HFF-Myc (cell line): ENCODE measurements around the gene LTBP2.

Experiments used
- DNase-seq: peaks from one replicate; pipeline ENCODE4 v3.0.0-alpha.2; 2011; ENCODE audit warnings: low read depth; ENCODE audit errors: extremely low read depth
- H3K4me3 ChIP-seq: replicated peaks from 2 replicates; pipeline ENCODE4 v1.5.1; 2011; ENCODE audit warnings: low read depth, mild to moderate bottlenecking, control low read depth, low read length
- TF ChIP-seq, protein P1 (sequence below): IDR thresholded peaks from 2 replicates; pipeline ENCODE4 v1.5.1; 2012; ENCODE audit warnings: mild to moderate bottlenecking, low read depth, low read length, control low read depth; ENCODE audit errors: missing control alignments

Gene LTBP2

DNA sequence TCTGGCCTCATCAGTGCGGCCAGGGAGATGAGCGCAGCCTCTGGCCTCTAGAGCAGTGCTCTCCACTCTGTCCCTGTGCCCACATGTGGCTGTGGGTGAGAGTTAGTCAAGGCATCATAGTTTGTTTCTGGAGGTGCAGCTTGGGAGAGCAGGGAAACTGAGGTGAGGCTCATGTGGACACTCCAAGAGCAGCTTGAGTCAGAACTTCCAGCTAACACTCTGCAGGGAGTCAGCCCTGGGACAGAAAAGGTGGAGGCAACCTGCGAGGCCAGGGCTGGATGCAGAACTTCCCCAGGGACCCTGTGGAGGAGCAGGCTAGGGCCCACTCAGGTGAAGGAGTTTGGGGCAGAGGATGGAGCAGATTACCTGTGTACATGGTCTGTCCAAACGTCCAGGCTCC is 107.6 kb downstream of the LTBP2 start:
- DNase-seq: no peak
- no peak overlapping the region for H3K4me3 ChIP-seq
- TF ChIP-seq, protein P1, sequence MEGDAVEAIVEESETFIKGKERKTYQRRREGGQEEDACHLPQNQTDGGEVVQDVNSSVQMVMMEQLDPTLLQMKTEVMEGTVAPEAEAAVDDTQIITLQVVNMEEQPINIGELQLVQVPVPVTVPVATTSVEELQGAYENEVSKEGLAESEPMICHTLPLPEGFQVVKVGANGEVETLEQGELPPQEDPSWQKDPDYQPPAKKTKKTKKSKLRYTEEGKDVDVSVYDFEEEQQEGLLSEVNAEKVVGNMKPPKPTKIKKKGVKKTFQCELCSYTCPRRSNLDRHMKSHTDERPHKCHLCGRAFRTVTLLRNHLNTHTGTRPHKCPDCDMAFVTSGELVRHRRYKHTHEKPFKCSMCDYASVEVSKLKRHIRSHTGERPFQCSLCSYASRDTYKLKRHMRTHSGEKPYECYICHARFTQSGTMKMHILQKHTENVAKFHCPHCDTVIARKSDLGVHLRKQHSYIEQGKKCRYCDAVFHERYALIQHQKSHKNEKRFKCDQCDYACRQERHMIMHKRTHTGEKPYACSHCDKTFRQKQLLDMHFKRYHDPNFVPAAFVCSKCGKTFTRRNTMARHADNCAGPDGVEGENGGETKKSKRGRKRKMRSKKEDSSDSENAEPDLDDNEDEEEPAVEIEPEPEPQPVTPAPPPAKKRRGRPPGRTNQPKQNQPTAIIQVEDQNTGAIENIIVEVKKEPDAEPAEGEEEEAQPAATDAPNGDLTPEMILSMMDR: no peak

- TF ChIP-seq, protein P1: no peak
- no peak overlapping the region for H3K4me3 ChIP-seq
- no peak for DNase-seq
These were observed 108.1 kb downstream of the LTBP2 start for GRCh38 chr14:74503938-74504335.

GRCh38 chr14:74503291-74503937 is 108.6 kb downstream of the LTBP2 start:
- no peak for DNase-seq
- TF ChIP-seq, protein P1: no peak

GRCh38 chr14:74502236-74503019 is 109.6 kb downstream of the LTBP2 start:
- TF ChIP-seq, protein P1: peak; percentile 61
- no peak for DNase-seq

More at GRCh38 chr14:74503291-74503937, 108.6 kb downstream of the LTBP2 start:
- no peak overlapping the region for H3K4me3 ChIP-seq

DNA sequence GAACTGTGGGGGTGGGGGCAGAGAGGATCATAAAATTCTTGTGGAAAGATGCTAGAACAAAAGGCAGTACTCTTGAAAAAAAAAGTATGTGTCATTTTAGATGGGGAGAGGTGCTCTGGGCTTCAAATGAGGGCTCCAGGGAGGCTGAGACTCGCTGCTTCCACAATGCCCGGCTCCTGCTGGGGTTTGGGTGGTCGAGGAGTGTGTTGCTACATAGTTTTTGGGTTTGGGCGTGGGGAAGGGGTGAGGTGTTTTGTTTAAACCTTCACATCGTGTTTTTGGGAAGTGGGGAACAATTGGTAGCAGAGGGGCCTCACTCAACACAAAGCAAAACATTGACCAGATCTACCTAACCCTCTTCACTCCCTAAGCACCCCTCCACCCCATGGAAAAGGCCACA is 110.3 kb downstream of the LTBP2 start:
- H3K4me3 ChIP-seq: no peak overlapping the region
- DNase-seq: no peak
- TF ChIP-seq, protein P1: no peak

More at GRCh38 chr14:74502236-74503019, 109.6 kb downstream of the LTBP2 start:
- H3K4me3 ChIP-seq: no peak overlapping the region

DNA sequence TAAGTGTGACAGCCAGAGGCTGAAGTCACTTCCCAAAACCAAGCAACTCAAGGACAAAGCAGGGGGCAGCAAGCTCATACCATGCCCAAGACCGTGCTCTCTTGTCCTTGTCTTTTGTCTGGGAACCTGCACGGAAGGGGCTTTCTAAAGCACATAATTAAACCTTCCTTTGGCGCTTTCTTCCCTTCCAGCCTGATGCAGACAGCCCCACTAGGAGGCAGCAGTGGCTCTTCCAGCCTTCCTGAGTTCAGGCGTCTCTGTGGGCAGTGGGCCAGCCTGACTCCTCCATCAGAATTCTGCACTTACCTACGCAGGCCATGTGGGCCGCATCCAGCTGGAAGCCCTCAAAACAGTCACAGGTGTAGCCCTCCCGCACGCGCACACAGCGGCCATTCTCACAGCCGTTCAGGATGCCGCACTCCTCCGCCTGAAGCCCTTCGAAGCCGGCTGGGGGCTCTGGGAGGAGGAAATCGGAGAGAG is 110.9 kb downstream of the LTBP2 start:
- TF ChIP-seq, protein P1: peak; percentile 96
- no peak overlapping the region for H3K4me3 ChIP-seq
- peak; percentile 59 for DNase-seq
